ENCODE measurements around the gene ZNF850. TPM values are rescaled to one million over a fixed set of nuclear protein-coding genes. Genes with fewer than 3 reads are reported as not detected.
"Not testable (repeated sequence)": the region's sequence is repeated elsewhere in the genome, so short reads cannot be mapped to it uniquely, and the experiment has no call there.

The ZNF850 gene
- polyA plus RNA-seq, 6 donors from 2014 or later: 0.29 to 1.8 (median 0.63) TPM; not detected in 1

- ATAC-seq (ENCODE audit: low read depth in 2 of 2); DNase-seq; H3K27ac Mint-ChIP-seq; H3K4me3 Mint-ChIP-seq; H3K27me3 Mint-ChIP-seq; H3K4me1 Mint-ChIP-seq: not testable (repeated sequence)
- Mint-ChIP-seq H3K36me3 (peaks cover 51 to 59% of the 10 kb centered on the region in 2 donors), H3K9me3 (peaks cover 0 to 97% (median 91%) of the 10 kb centered on the region in 7 donors)
Measured at GRCh38 chr19:36749613-36750012, 23.0 kb downstream of the ZNF850 start.

- DNase-seq (no peak), ATAC-seq (ENCODE audit: low read depth in 2 of 2) (no peak)
- Mint-ChIP-seq H3K27ac (no peak overlapping the region), H3K4me3 (no peak overlapping the region), H3K4me1 (no peaks in the 10 kb centered on the region), H3K36me3 (peaks cover 48 to 49% of the 10 kb centered on the region in 2 donors), H3K27me3 (no peaks in the 10 kb centered on the region), H3K9me3 (peaks cover 0 to 97% (median 90%) of the 10 kb centered on the region in 7 donors)
Measured at GRCh38 chr19:36748431-36749275, 24.0 kb downstream of the ZNF850 start.

DNA sequence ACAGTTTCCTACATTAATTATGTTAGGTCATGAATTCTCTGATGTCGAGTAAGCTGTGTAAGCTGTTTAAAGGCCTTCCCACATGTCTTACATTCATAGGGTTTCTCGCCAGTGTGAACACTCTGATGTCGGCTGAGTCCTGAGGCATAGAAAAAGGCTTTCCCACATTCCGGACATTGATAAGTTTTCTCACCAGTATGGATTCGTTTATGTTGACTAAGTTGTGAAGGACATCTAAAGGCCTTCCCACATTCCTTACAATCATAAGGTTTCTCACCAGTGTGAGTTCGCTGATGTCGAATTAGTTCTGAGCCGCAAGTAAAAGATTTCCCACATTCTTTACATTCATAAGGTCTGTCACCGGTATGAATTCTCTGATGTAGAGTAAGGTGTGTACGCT, 24.9 kb downstream of the ZNF850 start:
- no peak for DNase-seq
- Mint-ChIP-seq H3K9me3 (peaks cover 0 to 98% (median 91%) of the 10 kb centered on the region in 7 donors), H3K27me3 (no peaks in the 10 kb centered on the region), H3K27ac (no peak overlapping the region), H3K4me1 (no peaks in the 10 kb centered on the region), H3K36me3 (peaks cover 45 to 46% of the 10 kb centered on the region in 2 donors), H3K4me3 (no peak overlapping the region)
- ATAC-seq (ENCODE audit: low read depth in 2 of 2): no peak

DNA sequence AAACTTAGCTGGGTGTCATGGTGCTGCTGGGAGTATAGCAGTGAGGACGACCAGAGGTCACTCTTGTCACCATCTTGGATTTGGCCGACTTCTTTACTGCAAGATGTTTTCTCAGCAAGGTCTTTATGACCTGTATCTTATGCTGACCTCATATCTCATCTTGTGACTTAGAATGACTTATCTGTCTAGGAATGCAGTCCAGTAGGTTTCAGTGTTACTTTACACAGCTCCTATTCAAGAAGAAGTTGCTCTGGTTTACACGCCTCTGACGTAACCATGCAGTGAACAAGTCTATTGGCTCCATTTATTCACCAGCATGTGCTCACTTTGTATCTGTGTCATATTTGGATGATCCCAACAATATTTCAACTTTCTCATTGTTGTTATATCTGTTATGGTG, 26.7 kb downstream of the ZNF850 start:
- Mint-ChIP-seq H3K4me1 (no peaks in the 10 kb centered on the region), H3K4me3 (no peak overlapping the region), H3K36me3 (peaks cover 38 to 39% of the 10 kb centered on the region in 2 donors), H3K27me3 (no peaks in the 10 kb centered on the region), H3K27ac (no peak overlapping the region), H3K9me3 (peaks cover 5 to 97% (median 91%) of the 10 kb centered on the region in 7 donors)
- ATAC-seq (ENCODE audit: low read depth in 2 of 2): no peak
- DNase-seq: no peak

GRCh38 chr19:36736166-36736565, 36.4 kb downstream of the ZNF850 start:
- H3K4me1 Mint-ChIP-seq; DNase-seq; H3K27me3 Mint-ChIP-seq; H3K4me3 Mint-ChIP-seq; H3K27ac Mint-ChIP-seq; ATAC-seq (ENCODE audit: low read depth in 2 of 2): not testable (repeated sequence)
- Mint-ChIP-seq H3K36me3 (peaks cover 58 to 85% of the 10 kb centered on the region in 2 donors), H3K9me3 (peaks cover 25 to 98% (median 90%) of the 10 kb centered on the region in 7 donors)

- Mint-ChIP-seq H3K27ac (peak overlapping the region in 1 of 6 donors; percentile 28), H3K36me3 (peaks cover 53 to 58% of the 10 kb centered on the region in 2 donors), H3K27me3 (no peaks in the 10 kb centered on the region), H3K4me1 (no peaks in the 10 kb centered on the region), H3K4me3 (no peak overlapping the region), H3K9me3 (peaks cover 19 to 84% (median 74%) of the 10 kb centered on the region in 7 donors)
- DNase-seq (no peak), ATAC-seq (ENCODE audit: low read depth in 2 of 2) (no peak)
Measured at GRCh38 chr19:36719687-36720556, 52.7 kb downstream of the ZNF850 start.

- Mint-ChIP-seq H3K27me3 (no peaks in the 10 kb centered on the region), H3K27ac (no peak overlapping the region), H3K4me1 (peaks cover 0 to 8% (median 0%) of the 10 kb centered on the region in 3 donors), H3K4me3 (no peak overlapping the region), H3K9me3 (peaks cover 11 to 99% (median 95%) of the 10 kb centered on the region in 7 donors), H3K36me3 (peaks cover 77 to 79% of the 10 kb centered on the region in 2 donors)
- ATAC-seq (ENCODE audit: low read depth in 2 of 2) (no peak), DNase-seq (no peak)
Measured at GRCh38 chr19:36709423-36709822, 63.2 kb downstream of the ZNF850 start.

- H3K9me3 Mint-ChIP-seq: peaks cover 9 to 91% (median 87%) of the 10 kb centered on the region in 7 donors
- H3K36me3 Mint-ChIP-seq: peaks cover 57 to 63% of the 10 kb centered on the region in 2 donors
- no peak overlapping the region for H3K27ac Mint-ChIP-seq
- no peaks in the 10 kb centered on the region for H3K27me3 Mint-ChIP-seq
- ATAC-seq (ENCODE audit: low read depth in 2 of 2): no peak
- H3K4me1 Mint-ChIP-seq: peaks cover 0 to 8% (median 0%) of the 10 kb centered on the region in 3 donors
- no peak overlapping the region for H3K4me3 Mint-ChIP-seq
- DNase-seq: no peak
Measured at GRCh38 chr19:36707134-36707533, 65.5 kb downstream of the ZNF850 start.

GRCh38 chr19:36688058-36688457, 84.5 kb downstream of the ZNF850 start:
- peaks cover 0 to 13% (median 0%) of the 10 kb centered on the region in 7 donors for H3K9me3 Mint-ChIP-seq
- peaks cover 26 to 28% of the 10 kb centered on the region in 2 donors for H3K36me3 Mint-ChIP-seq
- DNase-seq: no peak
- ATAC-seq (ENCODE audit: low read depth in 2 of 2): no peak
- peak overlapping the region; percentile 97 to 99 (median 99) for H3K4me3 Mint-ChIP-seq
- H3K4me1 Mint-ChIP-seq: peaks cover 30 to 47% (median 32%) of the 10 kb centered on the region in 3 donors
- H3K27me3 Mint-ChIP-seq: no peaks in the 10 kb centered on the region
- H3K27ac Mint-ChIP-seq: peak overlapping the region; percentile 80 to 98 (median 97)

DNA sequence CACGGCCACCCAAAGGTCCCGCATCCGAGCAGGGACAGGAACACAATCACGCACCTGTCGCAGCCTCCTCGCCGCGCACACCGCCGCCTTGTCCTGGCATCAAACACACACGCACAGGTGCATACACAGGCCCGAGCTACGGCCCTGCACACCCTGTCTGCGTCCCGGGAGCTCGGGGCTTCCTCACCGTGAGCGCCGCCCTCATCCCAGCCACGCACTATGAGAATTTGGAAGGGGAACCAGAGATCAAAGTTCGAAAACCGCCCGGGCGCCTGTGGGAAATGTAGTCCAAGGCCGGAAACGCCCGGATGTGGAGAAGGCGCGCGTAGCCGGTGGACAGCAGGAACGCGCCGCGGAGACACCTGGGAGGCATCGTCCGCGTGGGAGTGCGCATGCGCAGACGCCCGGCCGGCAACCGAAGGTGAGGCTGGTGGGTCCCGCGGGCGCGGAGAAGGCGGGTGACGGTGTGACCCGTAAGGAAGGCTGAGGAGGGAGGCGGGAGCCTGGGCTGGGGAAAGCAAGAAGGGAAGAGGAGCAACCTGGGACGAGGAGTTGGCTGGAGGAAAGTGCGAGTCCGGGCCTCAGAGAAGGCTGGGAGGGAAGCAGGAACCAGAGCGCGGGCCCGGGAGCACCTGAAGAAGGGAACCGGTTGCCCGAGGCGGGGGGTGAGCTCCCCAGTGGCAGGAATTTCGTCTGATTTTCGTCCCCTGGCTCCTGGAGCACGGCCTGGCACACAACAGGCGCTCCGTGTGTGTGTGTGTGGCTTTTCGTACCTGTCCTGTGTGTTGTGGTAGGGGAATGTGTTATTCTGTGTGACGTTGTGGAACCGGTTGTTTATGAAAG, 85.2 kb downstream of the ZNF850 start, which contains the start of gene ZNF567:
ZNF567 (plus strand) TSS at position 399 of the 843 bp plus-strand sequence. CDS start 7,256 bp downstream, outside the sequence.
- H3K36me3 Mint-ChIP-seq: peaks cover 28 to 32% of the 10 kb centered on the region in 2 donors
- peak within 1 kb of the TSS; percentile 97 to 99 (median 99) for H3K4me3 Mint-ChIP-seq
- H3K27me3 Mint-ChIP-seq: no peaks in the 10 kb centered on the region
- peaks cover 31 to 47% (median 32%) of the 10 kb centered on the region in 3 donors for H3K4me1 Mint-ChIP-seq
- ATAC-seq (ENCODE audit: low read depth in 2 of 2) (peak; percentile 91 to 93), DNase-seq (peak; percentile 94)
- peaks cover 0 to 13% (median 0%) of the 10 kb centered on the region in 7 donors for H3K9me3 Mint-ChIP-seq
- H3K27ac Mint-ChIP-seq: peak within 1 kb of the TSS; percentile 92 to 98 (median 97)

- ATAC-seq (ENCODE audit: low read depth in 2 of 2): no peak
Measured at GRCh38 chr19:36686365-36687213, 86.0 kb downstream of the ZNF850 start.

DNA sequence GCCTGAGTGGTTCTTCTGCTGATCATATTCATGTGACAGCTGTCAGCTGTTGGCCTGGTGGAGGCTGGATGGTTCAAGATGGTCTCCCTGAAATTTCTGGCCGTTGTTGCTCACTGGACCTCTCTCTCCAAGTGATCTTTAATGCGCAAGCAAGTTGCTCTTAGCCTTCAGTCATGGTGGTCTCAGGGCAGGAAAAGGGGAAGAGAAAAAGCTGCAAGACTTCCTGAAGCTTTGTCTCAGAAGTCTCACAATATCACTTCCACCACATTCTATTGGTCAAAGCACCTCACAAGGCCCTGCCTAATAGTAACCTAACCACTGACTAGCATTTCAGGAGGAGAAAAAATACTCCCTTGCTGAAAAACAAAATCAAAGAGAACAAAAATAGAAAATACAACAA, 86.8 kb downstream of the ZNF850 start:
- H3K4me3 Mint-ChIP-seq: peak overlapping the region; percentile 80 to 99 (median 98)
- H3K36me3 Mint-ChIP-seq: peaks cover 33 to 36% of the 10 kb centered on the region in 2 donors
- peaks cover 32 to 47% (median 34%) of the 10 kb centered on the region in 3 donors for H3K4me1 Mint-ChIP-seq
- DNase-seq: no peak
- ATAC-seq (ENCODE audit: low read depth in 2 of 2): no peak
- H3K27me3 Mint-ChIP-seq: no peaks in the 10 kb centered on the region
- H3K27ac Mint-ChIP-seq: peak overlapping the region in 3 of 6 donors; percentile 11 to 69 (median 22)
- H3K9me3 Mint-ChIP-seq: peaks cover 0 to 7% (median 0%) of the 10 kb centered on the region in 7 donors

More at GRCh38 chr19:36686365-36687213, 86.0 kb downstream of the ZNF850 start:
- Mint-ChIP-seq H3K4me3 (peak overlapping the region; percentile 97 to 99 (median 99)), H3K9me3 (peaks cover 0 to 9% (median 0%) of the 10 kb centered on the region in 7 donors), H3K27ac (peak overlapping the region; percentile 64 to 98 (median 96)), H3K4me1 (peaks cover 32 to 47% (median 34%) of the 10 kb centered on the region in 3 donors), H3K36me3 (peaks cover 29 to 31% of the 10 kb centered on the region in 2 donors), H3K27me3 (no peaks in the 10 kb centered on the region)
- DNase-seq: no peak
